WERI-Rb-1 (cell line): ENCODE results near the gene ANKRD45.
A peak's percentile ranks its signal among the peaks of the same experiment; 100 is the strongest.

ENCODE experiments used
- DNase-seq: peaks from one replicate; pipeline ENCODE4 v3.0.0-alpha.2; 2020
- H3K27ac ChIP-seq: fragments of 250-450 bp; sonication (Bioruptor Pico); 2 replicates; pipeline ENCODE4 v1.5.1; 2020; ENCODE audit warnings: mild to moderate bottlenecking, moderate library complexity
- H3K27me3 ChIP-seq: fragments of 250-450 bp; sonication (Bioruptor Pico); 2 replicates; pipeline ENCODE4 v1.5.1; 2021; ENCODE audit warnings: mild to moderate bottlenecking, low read depth, moderate library complexity; ENCODE audit not compliant: insufficient read depth, severe bottlenecking
- H3K36me3 ChIP-seq: fragments of 250-450 bp; sonication (Bioruptor Pico); 2 replicates; pipeline ENCODE4 v1.5.1; 2020; ENCODE audit warnings: mild to moderate bottlenecking, moderate library complexity
- H3K4me3 ChIP-seq: 2 replicates; pipeline ENCODE4 v1.5.1; 2011; ENCODE audit warnings: low read depth, mild to moderate bottlenecking, control low read depth, low read length
- H3K9me3 ChIP-seq: fragments of 250-450 bp; sonication (Bioruptor Pico); 2 replicates; pipeline ENCODE4 v1.5.1; 2021; ENCODE audit warnings: mild to moderate bottlenecking, moderate library complexity; ENCODE audit not compliant: severe bottlenecking
- CTCF ChIP-seq: IDR thresholded peaks from 2 replicates; pipeline ENCODE4 v1.5.1; 2011; ENCODE audit warnings: low read depth, mild to moderate bottlenecking, control low read depth, inconsistent platforms, low read length

Gene ANKRD45, protein sequence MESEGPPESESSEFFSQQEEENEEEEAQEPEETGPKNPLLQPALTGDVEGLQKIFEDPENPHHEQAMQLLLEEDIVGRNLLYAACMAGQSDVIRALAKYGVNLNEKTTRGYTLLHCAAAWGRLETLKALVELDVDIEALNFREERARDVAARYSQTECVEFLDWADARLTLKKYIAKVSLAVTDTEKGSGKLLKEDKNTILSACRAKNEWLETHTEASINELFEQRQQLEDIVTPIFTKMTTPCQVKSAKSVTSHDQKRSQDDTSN

GRCh38 chr1:173669491-173669941, at the start of gene ANKRD45:
ANKRD45 (minus strand) TSS chr1:173669851; CDS start chr1:173659418, 10,433 bp downstream.
- no peaks in the 10 kb centered on the region for H3K9me3 ChIP-seq
- no peaks in the 10 kb centered on the region for H3K27me3 ChIP-seq
- peak; percentile 84 for DNase-seq
- no peaks in the 10 kb centered on the region for H3K36me3 ChIP-seq
- H3K27ac ChIP-seq: peak within 1 kb of the TSS; percentile 38
- TF ChIP-seq CTCF: peak; percentile 21; the same call in 1 of the 2 replicates
- H3K4me3 ChIP-seq: peak within 1 kb of the TSS; percentile 69

DNA sequence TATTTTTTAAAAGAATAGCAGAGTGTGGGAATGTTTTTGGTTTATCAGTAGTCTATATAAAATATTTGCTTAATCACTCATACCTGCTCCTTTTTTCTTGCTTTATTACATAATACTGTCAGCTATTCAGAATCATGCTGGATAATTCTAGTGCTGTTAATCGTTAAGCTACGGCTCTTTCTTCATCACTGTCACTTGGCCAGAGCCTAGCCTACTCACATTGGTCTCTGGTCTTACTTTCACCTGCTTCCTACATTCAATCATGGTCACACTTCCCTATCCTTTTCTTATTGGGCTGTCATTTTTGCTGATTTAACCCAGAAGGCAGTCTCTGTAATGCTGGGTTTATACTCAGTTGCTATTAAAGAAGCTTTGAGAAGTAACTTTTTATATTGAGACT, 47.6 kb upstream of the ANKRD45 start:
- no peak for DNase-seq
- Histone ChIP-seq H3K27me3 (no peaks in the 10 kb centered on the region), H3K27ac (no peak overlapping the region), H3K9me3 (no peaks in the 10 kb centered on the region), H3K4me3 (no peak overlapping the region), H3K36me3 (peaks cover 3% of the 10 kb centered on the region)
- no peak for TF ChIP-seq CTCF

DNA sequence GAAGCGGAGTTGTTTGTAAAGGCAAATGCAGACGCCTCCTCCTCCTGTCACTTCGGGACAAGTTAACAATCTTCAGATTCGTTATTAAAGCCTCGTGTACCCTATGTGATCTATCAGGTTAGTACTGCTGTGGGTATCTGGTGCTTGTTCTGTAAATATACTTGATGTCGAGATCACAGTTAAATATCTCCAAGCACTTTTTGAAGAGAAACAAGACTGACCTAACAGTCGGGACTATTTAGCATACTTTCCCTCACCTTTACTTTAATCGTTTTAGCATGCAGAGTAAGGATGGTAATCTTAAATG, 45.8 kb upstream of the ANKRD45 start:
- H3K9me3 ChIP-seq: no peaks in the 10 kb centered on the region
- no peak for TF ChIP-seq CTCF
- H3K36me3 ChIP-seq: peaks cover 3% of the 10 kb centered on the region; the same call in 1 of the 2 replicates
- peak overlapping the region; percentile 67 for H3K27ac ChIP-seq
- H3K27me3 ChIP-seq: no peaks in the 10 kb centered on the region
- DNase-seq: no peak
- H3K4me3 ChIP-seq: peak overlapping the region; percentile 70

- H3K27me3 ChIP-seq: no peaks in the 10 kb centered on the region
- H3K4me3 ChIP-seq: peak within 1 kb of the TSS; percentile 70
- TF ChIP-seq CTCF: no peak; the same call in 1 of the 2 replicates
- DNase-seq: peak; percentile 92
- peak within 1 kb of the TSS; percentile 67 for H3K27ac ChIP-seq
- no peaks in the 10 kb centered on the region for H3K9me3 ChIP-seq
- peaks cover 3% of the 10 kb centered on the region; the same call in 1 of the 2 replicates for H3K36me3 ChIP-seq
These were observed 45.3 kb upstream of the ANKRD45 start, which contains the start of gene KLHL20 for GRCh38 chr1:173714759-173715537. KLHL20 (plus strand) TSS chr1:173714981; CDS start chr1:173716044, 1,063 bp downstream.

DNA sequence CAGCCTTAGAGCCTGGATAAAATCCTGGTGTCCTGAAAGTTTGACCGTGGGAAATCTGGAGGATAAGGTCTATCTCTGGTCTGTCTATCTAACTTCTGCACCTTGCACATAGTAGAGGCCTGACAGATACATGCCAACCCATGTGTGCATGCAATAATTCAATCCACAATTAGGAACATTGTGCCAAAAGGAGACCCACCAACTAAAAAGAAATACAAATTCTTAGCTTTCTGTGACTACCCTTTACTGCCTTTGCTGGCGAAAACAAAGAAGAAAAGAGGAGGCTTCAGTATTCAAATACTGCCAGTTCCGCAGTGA, 44.7 kb upstream of the ANKRD45 start:
- DNase-seq: no peak
- Histone ChIP-seq H3K9me3 (no peaks in the 10 kb centered on the region), H3K27me3 (no peaks in the 10 kb centered on the region), H3K4me3 (peak overlapping the region; percentile 70), H3K36me3 (peaks cover 3% of the 10 kb centered on the region; the same call in 1 of the 2 replicates), H3K27ac (peak overlapping the region; percentile 67)
- TF ChIP-seq CTCF: no peak
